HepG2 (cell line): ENCODE measurements around the gene DDX20. TPM values are rescaled to one million over a fixed set of nuclear protein-coding genes. Genes with fewer than 3 reads are reported as not detected.

ENCODE experiments used
- AHR ChIP-seq: IDR thresholded peaks from 2 replicates; pipeline ENCODE4 v1.6.1; 2018; ENCODE audit warnings: missing genetic modification reagents, missing compliant biosample characterization
- BRF2 ChIP-seq: sonication (generic); formaldehyde crosslinking; IDR thresholded peaks from 2 replicates; pipeline ENCODE4 v1.8.1; 2022; ENCODE audit warnings: mild to moderate bottlenecking, missing genetic modification reagents
- CBX1 ChIP-seq: IDR thresholded peaks from one replicate; pipeline ENCODE4 v1.6.1; 2016; ENCODE audit warnings: antibody characterized with exemption, low read depth
- DNMT3B ChIP-seq: conservative IDR thresholded peaks from 2 replicates; pipeline ENCODE4 v1.6.1; 2016; ENCODE audit warnings: missing biosample characterization, control low read depth
- EHMT2 ChIP-seq: fragments of 200-600 bp; sonication (generic); IDR thresholded peaks from 2 replicates; pipeline ENCODE4 v1.7.0; 2017; ENCODE audit warnings: antibody characterized with exemption, low read depth, low read length, borderline replicate concordance
- HDAC2 ChIP-seq: sonication (generic); formaldehyde crosslinking; IDR thresholded peaks from 2 replicates; pipeline ENCODE4 v1.4.0; 2020; ENCODE audit warnings: missing genetic modification reagents
- KDM1A ChIP-seq: IDR thresholded peaks from 2 replicates; pipeline ENCODE4 v1.6.1; 2016; ENCODE audit warnings: missing compliant biosample characterization
- KLF6 ChIP-seq: IDR thresholded peaks from 2 replicates; pipeline ENCODE4 v1.8.0; 2016; ENCODE audit warnings: missing biosample characterization, missing genetic modification reagents
- MAFK ChIP-seq, 2 experiments: IDR thresholded peaks in 1 of 2; conservative IDR thresholded peaks in 1 of 2; 2 replicates each; pipeline ENCODE4 v1.6.1; 2011; ENCODE audit warnings: improper control_type of control experiment in 2 of 2, low read length in 2 of 2
- NFE2 ChIP-seq: sonication (generic); formaldehyde crosslinking; IDR thresholded peaks from 2 replicates; pipeline ENCODE4 v1.4.0; 2020; ENCODE audit warnings: missing genetic modification reagents
- STAT6 ChIP-seq: sonication (generic); formaldehyde crosslinking; IDR thresholded peaks from 2 replicates; pipeline ENCODE4 v1.4.0; 2020; ENCODE audit warnings: missing genetic modification reagents, mild to moderate bottlenecking, borderline replicate concordance
- TCF7 ChIP-seq: sonication (generic); IDR thresholded peaks from 2 replicates; pipeline ENCODE4 v1.6.1; 2016; ENCODE audit warnings: antibody characterized with exemption, low read depth
- TRAFD1 ChIP-seq: sonication (generic); formaldehyde crosslinking; IDR thresholded peaks from 2 replicates; pipeline ENCODE4 v1.5.1; 2020; ENCODE audit warnings: missing genetic modification reagents, mild to moderate bottlenecking, borderline replicate concordance
- ZBTB1 ChIP-seq: sonication (generic); formaldehyde crosslinking; IDR thresholded peaks from 2 replicates; pipeline ENCODE4 v1.4.0; 2020; ENCODE audit warnings: missing genetic modification reagents, borderline replicate concordance
- ZGPAT ChIP-seq: IDR thresholded peaks from 2 replicates; pipeline ENCODE4 v1.6.1; 2016; ENCODE audit warnings: mild to moderate bottlenecking
- ZIK1 ChIP-seq: sonication (generic); formaldehyde crosslinking; IDR thresholded peaks from 2 replicates; pipeline ENCODE4 v1.5.0; 2020; ENCODE audit warnings: mild to moderate bottlenecking, low read depth, missing genetic modification reagents, borderline replicate concordance
- ZMYM3 ChIP-seq: sonication (generic); formaldehyde crosslinking; IDR thresholded peaks from 2 replicates; pipeline ENCODE4 v1.5.1; 2020; ENCODE audit warnings: mild to moderate bottlenecking, missing genetic modification reagents
- ZNF121 ChIP-seq: sonication (generic); formaldehyde crosslinking; IDR thresholded peaks from 2 replicates; pipeline ENCODE4 v1.5.0; 2020; ENCODE audit warnings: mild to moderate bottlenecking, missing genetic modification reagents
- ZNF281 ChIP-seq: sonication (generic); formaldehyde crosslinking; IDR thresholded peaks from 2 replicates; pipeline ENCODE4 v1.4.0; 2020; ENCODE audit warnings: missing genetic modification reagents, borderline replicate concordance
- ZNF296 ChIP-seq: sonication (generic); formaldehyde crosslinking; conservative IDR thresholded peaks from 2 replicates; pipeline ENCODE4 v1.5.0; 2020; ENCODE audit warnings: mild to moderate bottlenecking, missing genetic modification reagents
- polyA plus RNA-seq, 8 experiments: library from polyadenylated mRNA; depleted of rRNA in 3 of 8; stranded (reverse) in 7 of 8; unstranded in 1 of 8; fragments of >200 nt; fragmentation: Illumina TruSeq in 4 of 8; extraction: Trizol in 4 of 8; gene quantifications; 2 replicates each; pipeline versions ENCODE4 v1.2.1 to v1.2.3, GENCODE V29; 2011 to 2016; ENCODE audit warnings: low read depth in 4 of 8, missing spikeins in 1 of 8, mixed read lengths in 1 of 8; ENCODE audit not compliant: insufficient read depth in 1 of 8
- total RNA-seq, 5 experiments: library from RNA; depleted of rRNA; stranded (reverse); fragments of >200 nt; fragmentation: Illumina TruSeq; extraction: Trizol; gene quantifications; 2 replicates each; pipeline ENCODE4 v1.2.3, GENCODE V29; 2016; ENCODE audit warnings: low read depth in 1 of 5

DDX20 gene
- total and polyA plus RNA-seq, 2 of the 13 experiments (the other 11 are each of a cell fraction or from before 2014, with no cell fraction given) = 4.0 to 14.3 TPM

GRCh38 chr1:111733183-111733991 lies 22.3 kb upstream of the DDX20 start (continued):
- TF ChIP-seq ZNF281 (CRISPR knock-in tag) = no peak
- peak; percentile 29 to 49; a peak in 3 of 4 replicates for TF ChIP-seq MAFK (conservative IDR thresholded peaks at IDR 0.05 in 1 of 2, IDR thresholded peaks at IDR 0.05 in 1 of 2; ENCODE audit: low read length in 2 of 2)
- TF ChIP-seq ZMYM3 (CRISPR knock-in tag) = no peak
- no peak for TF ChIP-seq STAT6
- no peak for TF ChIP-seq ZIK1 (CRISPR knock-in tag)
- TF ChIP-seq KLF6 (CRISPR knock-in tag) = no peak
- no peak for TF ChIP-seq ZBTB1
- no peak for TF ChIP-seq ZNF296
- TF ChIP-seq ZGPAT = peak; percentile 74
- TF ChIP-seq NFE2 = no peak
- peak; percentile 70 for TF ChIP-seq HDAC2
- no peak for TF ChIP-seq AHR (CRISPR knock-in tag)
- TF ChIP-seq CBX1 = no peak
- no peak for TF ChIP-seq BRF2 (CRISPR knock-in tag)
- no peak for TF ChIP-seq KDM1A (CRISPR knock-in tag)
- TF ChIP-seq EHMT2 = peak; percentile 73; the same call in 1 of the 2 replicates
- TF ChIP-seq TCF7 = no peak
- TF ChIP-seq TRAFD1 (CRISPR knock-in tag) = no peak
- TF ChIP-seq DNMT3B = no peak
- no peak for TF ChIP-seq ZNF121
